Endothelial cell of hepatic sinusoid (primary cell): Measurements from ENCODE around the gene DIRAS2.
"Not testable (repeated sequence)": the region's sequence is repeated elsewhere in the genome, so short reads cannot be mapped to it uniquely, and the experiment has no call there.

Experiments used
- in situ Hi-C: cut with HindIII; loops from 2 replicates; pipeline ENCODE4 v1.10.0; 2017; ENCODE audit warnings: low sequenced_read_pairs

DIRAS2 gene, protein sequence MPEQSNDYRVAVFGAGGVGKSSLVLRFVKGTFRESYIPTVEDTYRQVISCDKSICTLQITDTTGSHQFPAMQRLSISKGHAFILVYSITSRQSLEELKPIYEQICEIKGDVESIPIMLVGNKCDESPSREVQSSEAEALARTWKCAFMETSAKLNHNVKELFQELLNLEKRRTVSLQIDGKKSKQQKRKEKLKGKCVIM

DNA sequence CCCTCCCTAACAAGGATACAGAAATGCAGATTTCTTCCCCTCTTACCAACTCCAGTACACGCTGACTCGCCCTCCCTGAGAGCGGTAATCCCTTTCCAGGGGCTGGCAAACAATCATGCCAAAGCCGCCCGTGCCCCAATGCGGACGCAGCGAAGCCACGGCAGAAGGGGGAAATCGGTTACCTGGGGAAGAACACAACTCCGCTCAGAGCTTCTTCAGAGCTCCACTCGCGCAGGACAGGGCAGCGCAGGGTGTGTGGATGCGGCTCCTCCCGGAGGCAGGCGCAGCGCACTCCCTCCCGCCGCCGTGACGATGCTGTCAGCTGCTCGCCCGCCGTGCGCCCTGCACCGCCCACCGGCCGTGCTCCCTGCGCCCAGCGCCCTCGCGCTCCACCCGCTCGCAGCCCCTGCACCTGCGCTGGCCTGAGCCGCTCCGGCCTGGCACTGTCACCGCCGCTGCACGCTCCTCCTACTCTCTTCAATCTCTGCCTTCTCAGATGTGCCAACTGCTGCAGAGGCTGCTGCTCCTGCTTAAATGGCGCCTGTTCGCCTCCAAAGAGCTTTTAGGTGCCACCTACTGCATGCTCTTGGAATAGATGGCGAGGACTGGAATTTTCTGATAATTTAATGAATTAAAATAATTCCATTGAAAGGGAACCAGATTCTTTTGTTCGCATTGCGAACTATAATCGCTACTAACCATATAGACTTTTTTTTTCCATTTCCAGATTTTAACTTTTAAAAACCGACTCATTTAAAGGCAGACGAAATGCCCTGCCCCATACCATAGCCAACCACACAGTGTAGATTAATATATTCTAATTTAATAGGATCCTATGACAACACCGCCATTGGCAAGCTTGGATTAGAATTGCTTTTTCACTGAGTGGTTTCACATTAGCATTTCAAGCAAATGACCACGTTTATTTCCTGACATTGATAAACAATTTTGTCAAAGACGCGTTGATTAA, at the start of gene DIRAS2:
TSS of gene DIRAS2 (minus strand) at position 255 of the 970 bp plus-strand sequence. CDS start 28,997 bp downstream, outside the sequence.
- in situ Hi-C loops: no loop called here

DNA sequence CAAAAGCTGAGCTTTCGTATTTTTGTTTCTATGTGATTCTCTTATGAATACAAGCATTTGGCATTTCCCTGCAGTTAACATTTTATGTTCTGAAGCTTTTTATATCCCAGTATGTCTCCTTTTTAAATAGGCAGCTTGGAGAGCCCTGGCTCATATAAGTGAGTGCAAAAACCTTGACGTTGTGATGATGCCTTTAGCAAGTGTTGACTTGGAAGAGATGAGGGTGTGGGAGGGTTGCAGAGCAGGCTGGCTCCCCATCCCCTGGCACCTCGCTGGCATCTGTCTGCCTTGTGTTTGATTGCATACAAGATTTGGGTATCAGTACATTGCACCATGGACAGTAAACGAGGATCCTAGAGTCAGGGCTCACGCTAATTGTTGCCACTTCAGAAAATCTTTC, 42.1 kb upstream of the DIRAS2 start:
- in situ Hi-C loops: no loop called here

DNA sequence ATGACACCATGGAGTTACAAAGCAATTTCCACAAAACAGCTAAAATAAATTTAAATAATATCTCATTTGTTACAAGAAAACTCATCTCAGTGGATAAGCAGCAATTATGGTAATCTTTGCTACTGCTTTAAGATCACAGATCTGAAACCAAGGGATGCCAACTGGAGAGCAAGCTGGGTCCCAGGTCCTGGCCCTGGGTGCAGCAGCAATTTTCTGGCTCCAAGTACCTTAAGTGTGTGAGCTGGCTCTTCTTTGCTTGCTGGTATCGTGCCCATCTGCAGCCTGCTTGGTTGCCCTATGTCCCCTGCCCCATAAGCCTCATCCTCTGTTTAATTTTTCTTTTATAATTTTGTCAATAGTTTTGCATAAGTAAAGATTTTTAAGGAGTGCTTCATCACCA, 41.5 kb upstream of the DIRAS2 start:
- in situ Hi-C loops: no loop called here

DNA sequence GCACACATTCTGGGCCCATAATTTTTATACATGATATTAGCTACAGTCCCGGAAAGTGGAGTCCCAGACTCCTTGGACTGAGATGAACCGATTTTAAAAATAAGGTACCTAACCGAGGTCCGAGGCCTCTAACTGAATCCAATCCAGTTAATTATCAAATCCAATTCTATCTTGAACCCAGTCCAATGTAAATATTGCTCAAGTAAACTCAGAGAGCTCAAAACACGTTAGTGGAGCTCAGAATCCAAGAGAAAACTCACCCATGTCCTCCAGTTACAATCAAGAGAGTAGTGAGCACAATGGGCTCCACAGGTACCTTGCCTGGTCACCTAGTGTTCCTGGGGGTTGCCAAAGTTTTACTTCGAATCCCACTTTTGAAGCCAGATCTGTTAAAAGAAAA, 37.9 kb upstream of the DIRAS2 start:
- in situ Hi-C loops: no loop called here

DNA sequence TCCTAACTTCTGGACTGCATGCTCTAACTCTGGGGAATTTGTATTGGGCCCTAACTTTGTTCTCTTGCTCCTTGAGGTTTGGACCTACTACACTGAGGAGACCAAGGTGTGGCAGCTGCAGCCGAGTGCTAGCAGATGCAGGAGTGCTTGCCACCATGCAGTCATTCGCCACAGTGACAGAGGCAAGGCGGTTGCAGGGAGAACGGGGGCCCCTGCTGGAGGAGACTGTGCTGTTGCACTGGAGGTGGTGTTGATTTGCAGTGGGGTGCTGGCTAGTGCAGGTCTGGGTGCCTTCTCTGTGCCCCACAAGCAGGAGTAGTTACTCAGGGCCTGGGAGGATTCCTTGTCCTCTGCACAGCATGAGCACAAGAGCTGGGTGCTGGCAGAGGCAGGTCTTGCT, 22.4 kb upstream of the DIRAS2 start:
- in situ Hi-C loops: no loop called here

DNA sequence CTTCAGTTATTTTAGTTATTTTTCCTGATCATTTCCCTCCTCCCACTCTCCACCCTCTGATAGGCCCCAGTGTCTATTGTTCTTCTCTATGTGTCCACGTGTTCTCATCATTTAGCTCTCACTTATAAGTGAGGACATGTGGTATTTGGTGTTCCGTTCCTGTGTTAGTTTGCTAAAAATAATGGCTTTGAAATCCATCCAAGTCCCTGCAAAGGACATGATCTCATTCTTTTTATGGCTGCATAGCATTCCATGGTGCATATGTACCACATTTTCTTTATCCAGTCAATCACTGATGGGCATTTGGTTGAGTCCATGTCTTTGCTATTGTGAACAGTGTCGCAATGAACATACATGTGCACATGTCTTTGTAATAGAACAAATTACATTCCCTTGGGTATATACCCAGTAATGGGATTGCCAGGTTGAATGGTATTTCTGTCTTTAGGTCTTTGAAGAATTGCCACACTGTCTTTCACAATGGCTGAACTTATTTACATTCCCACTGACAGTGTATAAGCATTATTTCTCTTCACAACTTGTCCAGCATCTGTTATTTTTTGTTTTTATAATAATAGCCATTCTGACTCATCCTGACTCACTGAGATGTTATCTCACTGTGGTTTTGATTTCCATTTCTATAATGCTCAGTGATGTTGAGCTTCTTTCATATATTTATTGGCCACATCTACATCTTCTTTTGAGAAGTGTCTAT, 17.2 kb upstream of the DIRAS2 start:
- in situ Hi-C loops: no loop called here

DNA sequence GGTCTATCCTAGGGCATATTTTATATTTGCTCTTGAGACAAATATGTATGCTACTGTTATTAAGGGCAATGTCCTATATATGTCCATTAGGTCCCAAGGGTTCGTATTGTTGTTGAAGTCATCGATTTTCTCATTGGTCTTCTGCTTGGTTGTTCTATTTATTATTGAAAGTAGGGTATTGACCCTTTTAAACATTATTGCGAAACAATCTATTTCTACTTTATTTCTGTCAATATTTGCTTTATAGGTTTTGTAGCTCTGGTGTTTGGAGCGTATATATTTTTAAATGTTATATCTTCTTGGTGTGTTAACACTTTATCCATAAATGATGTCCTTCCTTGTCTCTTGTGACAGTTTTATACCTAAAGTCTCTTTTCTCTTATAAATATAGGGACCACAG, 16.2 kb upstream of the DIRAS2 start:
- in situ Hi-C loops: no loop called here

DNA sequence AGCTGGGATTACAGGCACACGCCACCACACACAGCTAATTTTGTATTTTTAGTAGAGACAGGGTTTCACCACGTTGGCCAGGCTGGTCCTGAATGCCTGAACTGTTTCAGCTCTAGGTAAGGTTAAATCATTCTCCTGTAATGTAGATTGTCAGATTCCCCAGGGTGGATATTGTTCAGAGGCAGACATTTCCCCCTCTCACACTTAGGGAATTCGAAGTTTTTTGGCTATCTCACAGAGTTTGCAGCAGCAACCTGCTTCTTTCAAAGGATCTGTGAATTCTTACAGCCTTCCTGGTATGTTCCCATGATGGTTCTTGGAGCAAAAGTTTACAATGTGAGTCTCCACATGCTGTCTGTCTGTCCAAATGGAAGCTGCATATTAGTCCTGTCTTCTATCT, 15.6 kb upstream of the DIRAS2 start:
- in situ Hi-C loops: no loop called here

DNA sequence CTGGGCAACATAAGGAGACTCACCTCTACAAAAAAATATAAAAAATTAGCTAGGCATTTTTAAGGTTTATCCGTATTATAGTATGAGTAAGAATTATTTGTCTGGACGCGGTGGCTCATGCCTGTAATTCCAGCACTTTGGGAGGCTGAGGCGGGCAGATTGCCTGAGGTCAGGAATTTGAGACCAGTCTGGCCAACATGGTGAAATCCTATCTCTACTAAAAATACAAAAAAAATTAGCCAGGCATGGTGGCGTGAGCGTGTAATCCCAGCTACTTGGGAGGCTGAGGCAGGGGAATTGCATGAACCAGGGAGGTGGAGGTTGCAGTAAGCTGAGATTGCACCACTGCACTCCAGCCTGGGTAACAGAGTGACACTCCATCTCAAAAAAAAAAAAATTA, 14.3 kb upstream of the DIRAS2 start:
- in situ Hi-C loops: not testable (repeated sequence)

DNA sequence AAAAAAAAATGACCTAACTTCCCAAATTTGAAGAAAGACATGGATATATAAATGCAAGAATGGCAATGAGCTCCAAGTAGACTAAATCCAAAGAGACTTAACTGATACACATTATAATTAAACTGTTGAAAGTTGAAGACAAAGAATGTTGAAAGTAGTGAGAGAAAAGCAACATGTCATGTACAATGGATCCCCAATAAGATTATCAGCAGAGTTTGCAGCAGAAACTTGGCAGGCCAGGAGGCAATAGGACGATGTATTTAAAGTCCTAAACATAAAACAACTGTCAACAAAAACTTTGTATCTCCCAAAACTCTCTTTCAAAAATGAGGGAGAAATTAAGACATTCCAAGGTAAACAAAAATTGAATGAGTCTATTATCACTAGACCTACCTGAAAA, 8.6 kb upstream of the DIRAS2 start:
- in situ Hi-C loops: no loop called here

DNA sequence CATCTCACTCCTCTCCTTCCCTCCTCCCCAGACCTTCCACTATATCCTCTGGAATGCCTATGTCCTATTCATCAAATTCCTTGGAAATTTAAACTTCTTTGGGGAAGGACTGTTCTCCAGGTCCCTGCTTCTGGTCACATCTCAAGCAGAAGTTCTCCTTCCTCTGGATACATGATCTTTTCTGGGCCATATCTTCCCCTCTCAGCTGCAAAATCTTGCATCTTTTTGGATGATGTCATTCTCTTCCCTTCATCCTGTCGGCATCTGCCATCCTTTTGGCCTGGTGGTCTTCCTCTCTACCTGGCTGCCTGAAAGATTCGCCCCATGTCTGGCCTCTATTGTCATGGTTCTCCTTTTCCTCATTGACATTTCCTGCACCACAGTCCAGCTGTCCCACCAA, 5.2 kb upstream of the DIRAS2 start:
- in situ Hi-C loops: no loop called here

DNA sequence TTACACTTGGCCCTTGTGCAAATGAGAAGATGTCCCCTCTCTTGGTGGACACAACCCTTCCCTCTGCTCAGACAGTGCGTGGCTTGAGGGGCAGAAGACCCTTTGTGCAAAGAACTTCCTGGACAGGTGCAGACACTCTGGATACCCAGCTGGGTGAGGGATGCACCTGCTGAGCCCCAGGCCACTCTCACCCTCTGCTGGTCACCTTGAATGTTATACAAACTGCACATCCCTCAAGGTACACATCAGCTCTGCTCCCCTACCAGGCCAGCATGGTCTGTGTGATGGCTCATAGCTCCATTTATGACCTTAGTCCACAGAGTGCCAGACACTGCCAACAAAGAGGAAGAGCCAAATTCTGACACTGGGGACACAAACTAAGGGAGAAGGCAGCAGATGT, 3.1 kb upstream of the DIRAS2 start:
- in situ Hi-C loops: no loop called here

DNA sequence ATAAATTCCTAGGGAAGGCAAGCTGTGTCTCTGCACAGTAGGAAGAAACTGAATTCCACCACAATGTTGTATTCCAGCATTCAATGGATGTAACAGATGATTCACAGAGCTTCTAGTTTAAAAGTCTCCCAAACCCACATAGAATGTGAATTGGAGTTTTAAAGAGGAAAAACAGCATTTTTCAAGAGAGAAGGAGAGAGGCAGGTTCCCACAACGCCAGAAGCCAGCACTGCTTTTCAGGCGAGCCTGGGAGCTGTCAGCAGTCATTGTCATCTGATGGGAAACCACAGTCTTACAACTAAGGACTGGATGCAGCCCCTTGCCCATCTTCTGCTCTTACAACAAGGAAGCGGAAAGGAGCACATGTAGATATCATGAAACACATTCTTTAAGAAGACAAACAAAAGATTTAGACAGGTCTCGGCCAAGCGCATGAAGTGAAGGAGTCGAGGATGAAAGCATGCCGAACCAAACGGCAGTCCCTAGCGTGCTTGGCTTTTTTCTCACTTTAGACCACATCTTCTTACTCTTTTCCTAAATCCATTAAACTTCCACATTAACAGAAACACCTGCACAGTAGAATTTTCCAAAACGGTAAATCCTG, 638 bp downstream of the DIRAS2 start:
- in situ Hi-C loops: no loop called here

DNA sequence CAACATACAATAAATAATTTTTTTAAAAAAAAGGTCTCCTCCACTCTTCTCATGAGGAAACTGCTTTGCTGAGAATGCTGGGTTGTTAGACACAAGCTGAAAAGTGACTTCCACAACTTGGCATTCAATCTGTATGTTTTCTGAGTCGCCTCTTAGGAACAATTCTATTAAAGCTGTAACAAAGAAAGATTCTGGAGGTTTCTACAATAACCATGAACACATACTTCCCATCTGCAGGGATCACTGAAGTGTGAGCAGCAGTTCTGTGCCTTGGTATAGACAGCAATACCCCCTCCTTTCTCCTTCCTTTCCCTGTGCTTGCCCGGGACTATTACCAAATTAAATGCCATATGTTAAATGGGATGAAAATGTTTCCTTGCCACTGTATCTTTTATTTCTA, 1.5 kb downstream of the DIRAS2 start:
- in situ Hi-C loops: no loop called here

DNA sequence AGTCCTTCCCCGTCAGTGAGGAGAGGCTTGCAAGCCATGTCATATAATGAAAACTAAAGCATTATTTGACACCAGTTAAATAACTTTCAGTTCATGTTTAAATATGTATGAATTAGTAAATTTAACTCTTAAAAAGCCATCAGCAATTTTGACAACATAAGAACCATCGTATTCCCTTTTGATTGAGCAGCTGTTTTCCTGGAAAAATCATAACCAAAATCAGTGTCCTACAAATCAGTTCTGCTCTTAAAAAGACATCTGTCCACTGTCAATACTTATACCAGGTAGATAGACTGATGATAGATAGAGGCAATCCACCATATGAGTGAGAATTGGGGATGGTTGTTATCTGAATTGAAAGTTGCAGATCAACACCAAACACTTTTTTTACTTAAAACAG, 2.3 kb downstream of the DIRAS2 start:
- in situ Hi-C loops: no loop called here

DNA sequence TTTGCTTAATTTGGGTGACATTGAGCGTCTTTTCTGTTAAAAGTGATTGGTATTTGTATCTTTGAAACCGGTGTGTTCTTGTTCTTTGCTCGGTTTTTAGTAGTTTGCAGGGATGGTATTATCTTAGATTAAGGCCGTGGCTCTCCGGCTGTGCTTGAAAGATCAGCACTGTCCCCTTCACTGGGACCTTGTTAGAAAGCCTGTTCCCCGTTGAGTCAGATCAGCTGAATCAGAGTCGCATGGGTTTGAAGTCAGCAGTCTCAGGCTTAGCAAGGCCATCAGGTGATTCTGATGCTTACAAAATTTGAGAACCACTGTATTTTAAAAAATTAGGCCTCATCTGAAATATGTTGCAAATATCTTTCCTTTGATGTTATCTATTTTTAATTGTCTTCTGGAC, 5.0 kb downstream of the DIRAS2 start:
- in situ Hi-C loops: no loop called here

DNA sequence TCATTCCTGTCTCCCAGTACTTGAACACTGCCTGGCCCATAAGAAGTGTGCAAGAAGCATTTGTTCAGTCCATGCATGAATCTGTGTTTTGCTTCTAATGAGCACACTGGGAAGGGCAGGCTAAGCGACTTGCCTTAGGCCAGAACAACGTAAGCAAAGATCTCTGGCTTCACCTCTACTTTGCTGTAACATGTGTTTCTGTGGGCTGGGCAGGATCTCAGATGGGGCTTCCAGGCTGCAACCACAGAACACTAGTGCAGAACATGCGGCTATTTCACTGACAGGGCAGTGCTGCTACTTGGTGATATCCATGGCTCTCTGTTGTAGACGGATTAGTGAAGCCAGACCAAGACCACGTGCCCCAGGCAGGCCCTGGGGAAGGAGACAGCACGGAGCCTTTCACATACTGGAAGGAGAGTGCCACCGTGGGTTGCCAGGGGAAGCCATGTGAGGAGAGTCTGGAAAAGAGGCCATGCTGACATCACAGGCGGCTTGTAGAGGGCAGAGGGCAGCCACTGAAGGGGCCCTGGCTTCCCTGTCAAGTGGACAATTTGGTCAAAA, 9.9 kb downstream of the DIRAS2 start:
- in situ Hi-C loops: no loop called here

DNA sequence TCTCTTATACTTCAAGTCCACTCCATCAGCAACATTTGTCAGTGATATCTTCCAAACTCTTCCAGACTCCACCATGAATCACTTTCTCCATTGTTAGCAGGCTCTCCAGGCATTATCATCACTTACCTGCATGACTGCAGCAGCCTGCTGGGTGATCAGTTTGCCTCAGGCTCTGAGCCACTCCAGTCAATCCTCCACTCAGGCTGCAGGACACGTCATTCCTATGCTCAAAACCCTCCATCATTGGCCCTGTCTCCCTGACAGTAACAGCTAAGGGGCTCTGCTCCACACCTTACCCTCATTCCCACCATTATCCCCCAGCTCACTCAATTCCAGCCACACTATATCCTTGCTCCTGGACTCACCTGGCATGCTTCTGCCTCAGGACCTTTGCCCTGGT, 10.7 kb downstream of the DIRAS2 start:
- in situ Hi-C loops: no loop called here

DNA sequence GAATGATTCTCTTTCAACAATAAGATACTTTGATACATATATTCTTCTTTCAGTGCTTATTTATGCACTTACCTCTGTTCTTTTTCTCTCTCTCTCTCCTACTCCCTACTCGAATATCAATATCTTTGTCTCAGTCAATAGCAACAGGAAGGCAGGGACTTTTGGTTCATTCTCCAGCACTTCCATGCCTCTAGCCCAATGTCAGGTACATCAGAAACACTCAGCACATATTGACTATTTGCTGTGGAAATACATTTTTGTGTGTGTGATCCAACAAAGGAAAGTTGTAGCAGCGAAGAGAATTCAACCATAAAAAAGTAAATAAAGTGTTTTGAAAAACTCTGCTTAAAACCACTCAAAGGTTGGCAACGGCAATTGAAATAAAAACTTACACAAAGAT, 12.6 kb downstream of the DIRAS2 start:
- in situ Hi-C loops: no loop called here

DNA sequence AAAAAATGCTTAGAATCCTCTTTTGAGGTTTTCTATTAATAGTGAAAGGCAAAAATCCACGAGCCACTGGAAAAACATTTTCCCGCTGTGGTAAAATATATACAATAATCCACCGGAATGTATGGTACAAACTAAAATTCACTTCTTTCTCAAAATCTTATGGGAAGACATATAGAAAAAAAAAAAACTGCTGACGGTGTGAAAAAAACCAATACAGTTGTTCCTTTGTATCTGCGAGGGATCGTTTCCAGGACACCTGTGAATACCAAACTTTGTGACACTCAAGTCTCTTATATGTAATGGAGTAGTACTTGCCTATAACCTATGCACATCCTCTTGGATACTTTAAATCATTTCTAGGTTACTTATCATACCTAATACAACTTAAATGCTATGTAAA, 13.3 kb downstream of the DIRAS2 start:
- in situ Hi-C loops: no loop called here

DNA sequence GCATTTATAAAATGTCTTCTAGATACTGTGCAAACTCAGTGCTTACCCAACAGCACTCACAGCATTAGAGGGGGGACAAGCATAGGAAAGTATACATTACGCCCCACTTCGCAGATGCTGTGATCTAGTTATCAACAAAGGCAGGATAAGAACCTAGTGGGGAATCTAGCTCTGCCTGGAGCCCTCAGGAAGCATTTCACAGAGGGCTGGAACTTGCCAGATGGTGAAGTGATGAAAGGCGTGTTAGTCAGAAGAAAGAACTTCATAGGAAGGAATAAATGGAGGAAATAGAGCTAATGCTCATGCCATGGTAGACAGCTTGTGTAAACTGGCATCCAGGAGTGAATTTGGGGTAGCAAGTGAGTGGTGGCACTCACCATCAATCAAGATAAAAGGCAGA, 25.8 kb downstream of the DIRAS2 start:
- in situ Hi-C loops: no loop called here
